Motor neuron (in vitro differentiated cells): ENCODE results near the gene CHMP4B. TPM values are rescaled to one million over a fixed set of nuclear protein-coding genes. Genes with fewer than 3 reads are reported as not detected.

Source experiments
- ATAC-seq, 8 experiments: fragments of 200-7000 bp; cut with Tn5 transposase; replicated peaks in 6 of 8; 2 replicates each; pipeline ENCODE4 v1.8.0; 2021; ENCODE audit warnings: mild to moderate bottlenecking in 8 of 8, moderate library complexity in 8 of 8
- H3K27ac ChIP-seq, 2 donors: fragments of 250-450 bp; sonication (Bioruptor Pico); 2 replicates each; pipeline ENCODE4 v1.9.0; 2021; ENCODE audit warnings: antibody characterized with exemption in 2 of 2, mild to moderate bottlenecking in 2 of 2, moderate library complexity in 1 of 2
- H3K4me1 ChIP-seq, 2 donors: fragments of 250-450 bp; sonication (Bioruptor Pico); replicated peaks in 1 of 2; 2 replicates each; pipeline ENCODE4 v1.6.1; 2021; ENCODE audit warnings: antibody characterized with exemption in 2 of 2, mild to moderate bottlenecking in 2 of 2, moderate library complexity in 1 of 2
- H3K4me3 ChIP-seq, 5 donors: fragments of 250-450 bp; sonication (Bioruptor Pico); 2 replicates each; pipeline ENCODE4 v1.9.0; 2021; ENCODE audit warnings: antibody characterized with exemption in 5 of 5, mild to moderate bottlenecking in 5 of 5, moderate library complexity in 4 of 5
- WGBS, 10 experiments: fragments of 450-650 bp; shearing (Covaris generic); methylation state at CpG; one replicate each; pipeline ENCODE4 v1.0.0; 2022; 5-methylcytosine and 5-hydroxymethylcytosine counted together
- in situ Hi-C, 9 experiments: fragments of 400-800 bp; cut with MboI; loops; one replicate each; pipeline ENCODE4 v1.15.0; 2021; ENCODE audit warnings: low sequenced_read_pairs in 9 of 9, low pct_unique_long_range_greater_than_20kb in 2 of 9; ENCODE audit not compliant: unreplicated experiment in 9 of 9
- total RNA-seq, 8 experiments: library from RNA; unstranded; fragments of 300-600 nt; gene quantifications; 2 replicates each; pipeline versions ENCODE4 v1.2.3 to v1.2.4, GENCODE V29; 2022

Gene CHMP4B
- total RNA-seq, 8 experiments from 2014 or later, result 30.3 to 74.5 (median 54.4) TPM

- in situ Hi-C loops, result no loop called here
- Histone ChIP-seq H3K27ac (no peak overlapping the region), H3K4me3 (no peak overlapping the region), H3K4me1 (peaks cover 13 to 15% of the 10 kb centered on the region in 2 donors)
- ATAC-seq, result no peak
- WGBS, 10 experiments, result 18 to 100% (median 100%) methylated on average over 1 to 4 of the region's 5 CpGs; no CpG with 5 or more reads in 4 of the 10 experiments
Observed at GRCh38 chr20:33814238-33814712, 3.1 kb downstream of the CHMP4B start.

- ATAC-seq, result no peak
- no peak overlapping the region for H3K27ac ChIP-seq
- in situ Hi-C loops, result no loop called here
- WGBS, 10 experiments, result 80 to 100% (median 100%) methylated on average over 2 to 3 of the region's 3 CpGs; no CpG with 5 or more reads in 5 of the 10 experiments
- peaks cover 13 to 15% of the 10 kb centered on the region in 2 donors for H3K4me1 ChIP-seq
- H3K4me3 ChIP-seq, result no peak overlapping the region
Observed at GRCh38 chr20:33815671-33816070, 4.5 kb downstream of the CHMP4B start.

- Histone ChIP-seq H3K4me3 (no peak overlapping the region), H3K27ac (no peak overlapping the region), H3K4me1 (peaks cover 13 to 15% of the 10 kb centered on the region in 2 donors)
- WGBS, 10 experiments, result 60 to 100% (median 87%) methylated on average over 1 of the region's 1 CpG; no CpG with 5 or more reads in 4 of the 10 experiments
- ATAC-seq, result no peak
- in situ Hi-C loops, result no loop called here
Observed at GRCh38 chr20:33816191-33816590, 5.0 kb downstream of the CHMP4B start.

GRCh38 chr20:33817411-33817810 is 6.3 kb downstream of the CHMP4B start:
- Histone ChIP-seq H3K27ac (no peak overlapping the region), H3K4me1 (peaks cover 12 to 14% of the 10 kb centered on the region in 2 donors), H3K4me3 (no peak overlapping the region)
- 71 to 100% (median 97%) methylated on average over 1 to 4 of the region's 5 CpGs; no CpG with 5 or more reads in 4 of the 10 experiments for WGBS, 10 experiments
- in situ Hi-C loops, result no loop called here
- no peak for ATAC-seq

- in situ Hi-C loops, result no loop called here
- ATAC-seq, result no peak
- WGBS, 10 experiments, result 100% methylated on average over 1 of the region's 1 CpG; no CpG with 5 or more reads in 9 of the 10 experiments
Observed at GRCh38 chr20:33819456-33819855, 8.3 kb downstream of the CHMP4B start.

GRCh38 chr20:33820362-33820761 is 9.2 kb downstream of the CHMP4B start:
- ATAC-seq, result no peak
- 67 to 100% (median 100%) methylated on average over 1 of the region's 1 CpG; no CpG with 5 or more reads in 2 of the 10 experiments for WGBS, 10 experiments
- H3K4me3 ChIP-seq, result no peak overlapping the region
- in situ Hi-C loops, result no loop called here
- H3K4me1 ChIP-seq, result no peaks in the 10 kb centered on the region
- no peak overlapping the region for H3K27ac ChIP-seq

More at GRCh38 chr20:33819456-33819855, 8.3 kb downstream of the CHMP4B start:
- no peak overlapping the region for H3K27ac ChIP-seq
- no peaks in the 10 kb centered on the region for H3K4me1 ChIP-seq
- H3K4me3 ChIP-seq, result no peak overlapping the region

GRCh38 chr20:33821270-33821836 is 10.2 kb downstream of the CHMP4B start:
- in situ Hi-C loops, result no loop called here
- Histone ChIP-seq H3K27ac (no peak overlapping the region), H3K4me1 (peaks cover 0 to 2% of the 10 kb centered on the region in 2 donors), H3K4me3 (no peak overlapping the region)
- WGBS, 10 experiments, result 64 to 100% (median 92%) methylated on average over 1 to 4 of the region's 4 CpGs; no CpG with 5 or more reads in 1 of the 10 experiments
- no peak for ATAC-seq

GRCh38 chr20:33822423-33822822 is 11.3 kb downstream of the CHMP4B start:
- Histone ChIP-seq H3K4me1 (peaks cover 6 to 7% of the 10 kb centered on the region in 2 donors), H3K4me3 (no peak overlapping the region), H3K27ac (no peak overlapping the region)
- in situ Hi-C loops, result no loop called here
- WGBS, 10 experiments, result 90 to 100% (median 100%) methylated on average over 1 to 4 of the region's 5 CpGs; no CpG with 5 or more reads in 6 of the 10 experiments
- no peak for ATAC-seq

GRCh38 chr20:33822991-33823390 is 11.8 kb downstream of the CHMP4B start:
- in situ Hi-C loops, result no loop called here

GRCh38 chr20:33824852-33825251 is 13.7 kb downstream of the CHMP4B start:
- no peak for ATAC-seq
- WGBS, 10 experiments, result 80 to 100% (median 100%) methylated on average over 1 of the region's 1 CpG; no CpG with 5 or more reads in 5 of the 10 experiments
- no peak overlapping the region for H3K4me3 ChIP-seq
- in situ Hi-C loops, result no loop called here
- H3K27ac ChIP-seq, result no peak overlapping the region
- peaks cover 23 to 31% of the 10 kb centered on the region in 2 donors for H3K4me1 ChIP-seq

More at GRCh38 chr20:33822991-33823390, 11.8 kb downstream of the CHMP4B start:
- 71 to 100% (median 100%) methylated on average over 1 to 5 of the region's 5 CpGs; no CpG with 5 or more reads in 1 of the 10 experiments for WGBS, 10 experiments
- Histone ChIP-seq H3K4me3 (no peak overlapping the region), H3K27ac (no peak overlapping the region), H3K4me1 (peaks cover 11 to 12% of the 10 kb centered on the region in 2 donors)
- no peak for ATAC-seq

- Histone ChIP-seq H3K27ac (no peak overlapping the region), H3K4me3 (no peak overlapping the region), H3K4me1 (peaks cover 31 to 38% of the 10 kb centered on the region in 2 donors)
- 93 to 100% (median 100%) methylated on average over 1 to 3 of the region's 3 CpGs; no CpG with 5 or more reads in 5 of the 10 experiments for WGBS, 10 experiments
- in situ Hi-C loops, result no loop called here
- peak in 1 of 8 experiments; percentile 46 for ATAC-seq
Observed at GRCh38 chr20:33825340-33826269, 14.5 kb downstream of the CHMP4B start.

GRCh38 chr20:33826270-33826897 is 15.2 kb downstream of the CHMP4B start:
- ATAC-seq, result no peak
- in situ Hi-C loops, result no loop called here
- Histone ChIP-seq H3K4me3 (no peak overlapping the region), H3K27ac (no peak overlapping the region), H3K4me1 (peaks cover 33 to 43% of the 10 kb centered on the region in 2 donors)
- WGBS, 10 experiments, result 76 to 100% (median 88%) methylated on average over 1 to 5 of the region's 5 CpGs; no CpG with 5 or more reads in 6 of the 10 experiments
